Measurements from ENCODE around the gene PNPLA8.

Gene PNPLA8

GRCh38 chr7:108442039-108442568 is 83.8 kb downstream of the PNPLA8 start:
- no peak for DNase-seq (ENCODE audit: low spot score)

- no peak for DNase-seq (ENCODE audit: low spot score)
These were observed 84.5 kb downstream of the PNPLA8 start for GRCh38 chr7:108441392-108441955.

GRCh38 chr7:108440613-108441012 is 85.3 kb downstream of the PNPLA8 start:
- no peak for DNase-seq (ENCODE audit: low spot score)

- DNase-seq (ENCODE audit: low spot score), result no peak
These were observed 89.0 kb downstream of the PNPLA8 start for GRCh38 chr7:108436906-108437305.

GRCh38 chr7:108434010-108434409 is 91.9 kb downstream of the PNPLA8 start:
- DNase-seq (ENCODE audit: low spot score), result no peak

- no peak for DNase-seq (ENCODE audit: low spot score)
These were observed 94.8 kb downstream of the PNPLA8 start for GRCh38 chr7:108431099-108431498.

- no peak for DNase-seq (ENCODE audit: low spot score)
These were observed 95.3 kb downstream of the PNPLA8 start for GRCh38 chr7:108430664-108431063.

GRCh38 chr7:108427766-108428165 is 98.2 kb downstream of the PNPLA8 start:
- DNase-seq (ENCODE audit: low spot score), result no peak

- DNase-seq (ENCODE audit: low spot score), result no peak
These were observed 100.1 kb downstream of the PNPLA8 start for GRCh38 chr7:108425714-108426275.

GRCh38 chr7:108424013-108424412 is 101.9 kb downstream of the PNPLA8 start:
- DNase-seq (ENCODE audit: low spot score), result no peak

- no peak for DNase-seq (ENCODE audit: low spot score)
These were observed 102.6 kb downstream of the PNPLA8 start for GRCh38 chr7:108423089-108423989.

GRCh38 chr7:108421720-108422331 is 104.1 kb downstream of the PNPLA8 start:
- DNase-seq (ENCODE audit: low spot score), result no peak

All from ecto neural progenitor cell (in vitro differentiated cells).